HG02938 (cell line): ENCODE results near the gene ENOX1.

Experiments used
- ATAC-seq: cut with Tn5 transposase; IDR thresholded peaks from one replicate; pipeline ENCODE4 v1.9.1; 2021; ENCODE audit warnings: mild to moderate bottlenecking, moderate library complexity; ENCODE audit not compliant: unreplicated experiment

The ENOX1 gene

DNA sequence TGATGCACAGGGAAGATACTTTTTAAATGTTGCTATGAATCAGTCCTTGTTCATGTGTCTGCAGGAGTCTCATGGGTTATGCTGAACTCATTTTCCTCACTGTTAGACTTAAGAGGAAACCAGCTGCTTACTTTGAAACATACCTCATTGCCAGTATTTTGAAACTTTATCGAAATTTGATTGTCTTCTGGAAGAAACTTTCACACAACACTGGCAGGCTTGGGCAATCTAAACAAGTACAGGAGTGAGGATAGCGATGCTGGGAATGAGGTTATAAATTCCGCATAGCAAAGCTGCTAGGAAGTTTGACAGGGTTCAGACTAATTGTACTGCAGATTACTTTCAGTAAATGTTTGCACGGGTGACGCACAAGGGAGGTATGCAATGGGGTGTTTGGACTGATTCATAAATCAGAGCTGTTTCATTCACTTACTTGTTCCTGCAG, 517.7 kb downstream of the ENOX1 start:
- ATAC-seq = no peak

DNA sequence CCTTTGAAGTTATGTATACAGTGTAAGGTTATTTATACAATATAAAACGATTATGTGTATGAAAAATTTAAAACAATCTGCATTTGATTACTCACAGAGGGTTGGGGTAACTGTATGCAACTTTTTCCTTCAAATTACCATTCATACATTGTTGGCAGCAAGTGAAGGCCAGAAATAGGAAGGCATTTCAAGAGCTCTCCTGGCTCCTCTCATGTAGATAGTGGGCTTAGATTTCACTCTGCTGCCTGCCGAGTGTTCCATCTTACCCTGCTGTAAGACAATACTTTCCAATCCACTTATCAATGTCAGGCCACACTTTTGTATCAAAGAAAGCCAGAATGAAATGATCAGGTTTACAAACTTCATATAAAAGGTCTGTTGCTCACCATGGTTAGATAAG, 518.1 kb downstream of the ENOX1 start:
- no peak for ATAC-seq

DNA sequence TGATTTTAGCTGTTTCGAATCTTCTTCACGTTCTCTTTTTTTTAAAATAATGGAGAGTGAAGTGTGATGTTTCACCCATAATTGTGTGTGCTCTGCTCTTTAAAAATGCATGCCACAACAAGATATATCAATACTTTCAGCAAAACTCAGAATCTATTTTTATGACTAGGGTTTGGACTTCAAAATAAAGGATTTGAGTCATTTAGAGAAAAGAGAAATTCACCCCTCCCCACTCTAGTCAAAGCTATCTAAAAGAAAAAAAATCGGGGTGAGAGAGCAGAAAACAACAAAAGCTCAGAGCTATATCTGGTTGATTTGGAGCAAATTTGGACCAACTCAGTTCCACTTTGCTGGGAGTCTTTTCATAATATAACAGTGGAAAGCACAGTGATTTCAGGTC, 518.9 kb downstream of the ENOX1 start:
- ATAC-seq = no peak

DNA sequence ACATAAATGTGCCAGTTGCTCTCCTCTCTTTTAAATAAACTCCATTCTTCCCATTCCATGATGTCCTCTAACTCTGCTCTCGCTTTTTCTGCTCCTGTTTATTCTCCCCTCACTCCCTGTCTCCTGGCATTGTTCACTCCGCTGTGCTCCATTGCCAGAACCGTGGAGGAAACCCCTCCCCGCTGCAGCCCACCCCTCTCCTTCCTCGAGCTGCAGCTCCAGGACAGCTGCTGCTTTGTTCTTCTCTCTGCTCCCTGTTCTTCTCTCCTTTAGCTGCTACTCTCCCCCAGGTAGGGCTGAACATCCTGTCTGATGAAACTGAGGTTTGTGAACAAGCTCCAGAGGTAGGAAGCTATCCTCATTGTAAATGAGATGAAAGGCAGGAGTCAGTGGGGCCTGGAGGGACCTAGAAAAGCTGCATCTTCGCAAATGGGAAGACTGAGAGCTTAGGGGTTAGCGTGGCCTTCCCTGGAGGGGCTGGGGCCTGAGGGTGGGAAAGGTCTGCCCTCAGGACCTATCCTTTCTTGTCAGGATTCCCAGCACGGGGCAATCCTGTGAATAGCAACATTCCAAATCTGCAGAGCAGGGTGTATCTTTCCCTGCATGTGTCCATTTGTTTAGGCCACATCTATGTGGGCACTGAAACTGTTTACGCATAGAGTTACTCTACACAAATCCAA, 519.7 kb downstream of the ENOX1 start:
- ATAC-seq = no peak

DNA sequence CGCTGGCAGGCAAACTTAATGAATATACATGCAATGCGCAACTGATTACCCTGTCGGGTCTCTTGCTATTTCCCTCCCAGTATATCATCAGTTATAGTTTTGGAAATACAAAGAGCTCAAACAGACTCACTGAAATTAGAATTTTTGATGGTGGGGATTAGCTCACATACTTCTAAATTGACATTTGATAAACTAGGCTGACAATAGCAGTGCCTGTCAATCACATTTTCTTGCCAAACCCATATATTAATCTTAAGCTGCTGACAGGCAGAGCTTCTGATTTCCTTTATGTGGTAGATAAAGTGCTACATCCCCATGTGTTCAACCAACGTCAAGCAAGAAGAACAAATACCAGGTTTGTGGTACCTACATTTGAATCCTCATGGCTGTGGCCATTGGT, 521.7 kb downstream of the ENOX1 start:
- ATAC-seq = no peak

DNA sequence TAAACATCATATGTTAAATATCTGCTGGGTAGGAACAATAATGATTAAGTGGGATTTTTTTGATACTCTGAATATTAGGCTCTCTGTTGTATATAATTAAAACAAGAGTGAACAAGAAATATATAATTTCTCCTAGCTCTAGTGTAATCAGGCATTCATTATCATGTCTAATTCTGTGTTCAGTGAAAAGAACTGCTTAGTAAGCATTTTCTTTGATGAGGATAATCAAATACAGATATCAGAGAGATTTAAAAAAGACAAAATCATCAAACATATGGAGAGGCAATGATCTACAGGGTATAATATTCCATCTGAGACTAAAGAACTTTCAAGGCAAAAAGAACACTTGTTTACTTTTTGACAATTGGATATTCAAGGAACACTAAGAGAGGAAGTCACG, 522.3 kb downstream of the ENOX1 start:
- no peak for ATAC-seq

DNA sequence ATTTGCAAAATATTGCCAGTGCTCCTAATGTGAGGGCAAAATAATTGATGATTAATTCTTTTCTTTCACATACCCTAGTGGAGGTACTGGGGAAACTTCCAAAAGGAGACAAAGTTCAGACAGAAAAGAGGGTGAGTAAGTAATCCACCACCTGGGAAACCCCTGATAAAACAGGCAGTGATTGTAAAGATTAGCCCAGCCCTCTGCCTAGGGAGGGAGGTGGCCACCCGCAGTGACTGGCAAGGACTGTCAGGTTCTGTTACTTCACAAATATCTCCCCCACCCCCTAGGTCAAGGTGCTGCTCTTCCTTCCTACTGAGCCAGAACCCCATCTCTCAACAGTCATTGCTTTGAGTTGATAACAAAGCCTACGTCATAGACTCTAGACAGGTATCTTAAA, 523.7 kb downstream of the ENOX1 start:
- no peak for ATAC-seq

DNA sequence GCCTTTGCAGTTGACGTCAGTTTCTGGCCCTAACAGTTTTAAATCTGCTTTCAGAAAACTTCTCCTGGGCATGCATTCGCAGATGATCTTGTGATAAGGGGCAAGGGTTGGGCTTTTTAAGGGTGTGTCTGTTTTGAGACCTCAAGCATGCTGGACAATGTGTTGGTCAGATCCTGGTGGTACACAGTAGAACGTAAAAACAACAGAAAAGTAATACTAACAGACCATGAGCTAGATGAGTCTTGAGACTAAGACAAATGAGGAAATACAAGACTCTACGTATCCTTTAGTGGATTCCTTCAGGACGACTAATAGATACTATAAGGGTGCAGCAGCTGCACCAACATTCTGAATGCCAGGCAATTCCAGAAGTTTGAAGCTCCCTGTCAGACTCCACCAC, 525.8 kb downstream of the ENOX1 start:
- ATAC-seq = no peak

DNA sequence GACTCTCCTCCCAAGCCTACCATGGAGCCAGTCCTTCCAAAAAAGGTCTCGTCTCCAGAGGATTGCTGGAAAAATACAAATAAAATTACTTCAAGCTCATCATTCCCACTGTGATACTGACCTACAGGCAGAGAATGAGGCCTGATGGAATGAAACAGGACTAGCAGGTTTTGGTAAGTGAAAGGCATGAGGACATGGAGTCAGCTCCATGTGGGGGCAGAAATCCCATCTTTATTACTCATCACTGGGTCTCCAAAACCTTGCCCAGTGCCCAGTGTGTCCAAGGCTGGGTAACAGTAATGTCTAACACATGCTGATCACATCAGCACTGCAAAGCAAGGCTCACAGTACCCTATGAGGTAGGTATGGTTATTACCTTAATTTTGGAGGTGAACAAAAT, 528.0 kb downstream of the ENOX1 start:
- no peak for ATAC-seq

DNA sequence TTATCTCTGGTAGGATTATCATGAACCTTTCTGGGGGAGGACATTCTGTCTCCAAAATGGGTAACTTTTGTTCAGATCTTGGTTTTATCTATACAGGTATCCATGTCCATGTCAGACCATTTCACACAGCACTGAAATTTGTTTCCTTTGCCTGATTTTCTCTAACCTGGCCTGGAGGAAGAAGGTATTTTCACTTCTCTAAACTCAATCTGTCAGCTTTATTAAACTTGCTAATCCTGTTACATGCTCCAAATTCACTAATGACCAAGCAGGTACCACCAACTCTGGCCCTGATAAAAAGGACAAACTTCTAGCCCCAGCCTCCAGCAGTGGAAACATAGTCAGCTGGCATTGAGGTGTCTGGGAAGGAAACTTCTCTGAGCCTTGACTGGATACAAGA, 529.0 kb downstream of the ENOX1 start:
- no peak for ATAC-seq

DNA sequence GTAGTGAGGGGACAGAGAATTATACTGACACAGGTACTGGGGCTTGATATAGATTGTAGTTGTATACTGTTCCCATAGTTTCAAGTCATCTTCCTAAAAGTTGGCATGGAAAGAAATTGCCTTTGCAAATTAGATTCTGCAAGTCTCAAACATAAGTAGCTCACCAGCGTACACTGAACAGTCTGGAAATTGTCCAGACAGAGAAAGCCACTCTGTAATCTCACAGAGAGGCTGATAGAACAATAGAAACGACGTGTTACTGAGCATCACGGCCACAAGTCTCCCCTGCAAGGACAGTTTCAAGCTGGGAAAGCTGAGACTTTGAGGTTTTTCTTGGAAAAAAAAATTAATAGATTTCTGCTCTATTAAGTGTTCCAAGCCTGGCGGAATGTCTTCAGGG, 534.8 kb downstream of the ENOX1 start:
- ATAC-seq = no peak

DNA sequence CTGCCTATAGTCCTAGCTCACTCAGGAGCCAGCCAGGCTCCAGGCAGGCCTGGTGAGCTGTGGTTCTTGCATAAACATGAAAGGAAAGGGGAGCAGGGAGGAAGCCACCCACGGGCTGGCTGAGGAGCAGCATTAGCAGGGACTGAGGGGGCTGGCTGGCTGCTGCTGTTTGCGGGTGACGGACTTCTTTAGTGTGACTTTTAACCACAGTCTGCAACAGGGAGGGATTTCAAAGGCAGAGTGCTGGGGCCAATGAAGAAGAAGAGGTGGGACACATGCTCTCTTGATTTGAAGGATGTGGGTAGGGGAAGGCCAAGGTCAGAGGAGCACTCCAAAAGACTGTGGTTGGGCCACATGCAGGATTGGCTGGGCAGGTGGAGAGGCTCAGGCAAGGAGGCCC, 540.4 kb downstream of the ENOX1 start:
- no peak for ATAC-seq

DNA sequence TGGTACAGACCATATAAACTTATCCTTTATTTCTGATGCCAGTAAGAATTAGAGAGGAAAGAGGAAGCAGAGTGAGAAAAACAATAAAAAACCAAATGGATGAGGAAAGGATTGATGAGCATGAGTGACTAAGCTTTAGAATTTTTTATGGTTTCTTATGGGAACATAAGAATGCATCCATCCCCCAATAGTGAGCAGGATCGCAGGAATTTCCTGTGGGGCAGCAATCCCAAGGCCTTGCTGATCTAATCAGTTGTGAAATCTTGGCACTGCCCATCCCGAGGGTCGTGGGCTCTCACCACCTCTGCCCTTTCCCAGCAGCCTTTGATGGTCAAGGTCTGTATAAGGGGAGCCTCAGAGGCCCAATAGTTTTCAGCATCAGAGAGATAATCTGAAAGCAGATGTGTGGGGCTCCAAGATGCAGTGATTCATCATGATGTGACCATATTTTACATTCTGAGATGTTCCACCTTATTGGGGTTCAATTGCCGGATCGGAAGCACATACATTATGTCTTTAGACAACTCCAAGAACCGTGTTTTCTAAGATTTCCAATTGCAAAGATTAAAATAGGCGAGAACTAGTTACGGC, 541.3 kb downstream of the ENOX1 start:
- no peak for ATAC-seq

DNA sequence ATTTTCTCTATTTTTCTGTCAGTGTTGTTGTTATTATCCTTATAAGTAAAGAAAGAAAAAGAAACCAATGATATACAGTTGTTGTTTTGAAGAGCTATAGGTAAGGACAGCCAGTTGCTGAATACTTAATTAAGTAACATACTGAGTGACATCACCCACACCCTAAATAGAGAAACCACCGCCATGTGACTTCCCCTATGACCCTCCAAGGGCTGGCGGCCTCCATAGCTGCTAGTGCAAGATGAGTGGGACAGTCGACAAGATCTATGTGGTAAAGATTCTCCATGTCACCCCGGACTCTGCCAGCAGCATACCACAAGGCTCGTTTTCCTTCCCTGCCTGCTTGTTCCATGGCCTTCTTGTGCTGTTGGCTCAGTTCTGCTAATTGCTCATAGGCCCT, 542.3 kb downstream of the ENOX1 start:
- ATAC-seq = no peak

DNA sequence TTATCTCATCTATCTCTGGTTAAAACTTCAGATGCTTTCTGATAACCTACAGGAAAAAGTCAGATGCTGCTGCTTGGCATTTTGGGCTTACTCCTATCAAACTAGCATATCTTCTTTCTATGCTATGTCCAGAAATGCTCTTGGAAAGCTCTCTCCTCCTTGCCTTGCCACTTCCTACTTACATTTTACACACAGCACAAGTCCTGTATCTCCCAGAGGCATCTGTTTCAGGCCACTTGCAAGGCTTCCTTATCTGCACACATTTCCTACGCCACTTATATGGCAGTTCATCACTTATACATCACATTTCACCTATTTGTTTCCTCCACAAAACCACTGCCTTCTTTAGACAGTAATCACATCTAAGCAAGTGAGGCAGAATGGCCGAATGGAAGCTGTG, 543.1 kb downstream of the ENOX1 start:
- ATAC-seq = no peak

DNA sequence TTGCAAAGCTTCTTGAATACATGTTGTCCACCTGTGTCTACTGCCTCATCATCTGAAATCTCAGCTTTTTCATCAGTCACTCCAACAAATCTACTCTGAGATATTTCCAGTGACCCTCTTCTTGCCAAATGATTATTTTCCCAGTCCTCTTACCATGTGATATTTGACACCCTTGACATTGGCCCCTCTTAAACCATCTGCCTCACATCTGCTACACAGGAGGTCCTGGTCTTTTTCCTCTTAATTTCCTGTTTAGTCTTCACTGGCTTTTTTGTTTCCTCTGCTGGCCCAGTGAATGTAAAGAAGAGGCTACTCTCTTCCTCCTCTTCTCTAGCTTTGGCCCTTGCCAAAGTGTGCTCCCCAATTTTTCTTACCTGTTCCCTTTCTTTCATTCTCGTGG, 544.7 kb downstream of the ENOX1 start:
- ATAC-seq = no peak

DNA sequence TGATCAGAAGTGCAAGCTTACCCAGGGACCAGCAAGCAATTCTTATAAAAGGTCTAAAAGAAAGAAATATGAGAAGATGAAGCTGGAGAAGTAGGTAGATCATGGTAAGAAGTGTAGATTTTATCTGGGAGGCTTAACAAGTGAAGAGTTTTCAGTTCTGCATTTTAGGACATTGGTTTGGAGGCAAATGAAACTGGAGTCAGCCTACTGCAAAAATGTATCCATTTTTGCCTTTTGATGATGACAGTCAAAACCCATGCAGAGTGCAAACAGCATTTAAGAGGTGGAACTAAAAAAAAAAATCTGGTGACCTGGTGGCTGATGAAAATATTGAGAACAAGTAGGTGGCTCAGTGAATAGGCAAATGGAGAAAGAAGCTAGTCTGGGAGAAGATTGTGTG, 546.5 kb downstream of the ENOX1 start:
- peak; percentile 75 for ATAC-seq

DNA sequence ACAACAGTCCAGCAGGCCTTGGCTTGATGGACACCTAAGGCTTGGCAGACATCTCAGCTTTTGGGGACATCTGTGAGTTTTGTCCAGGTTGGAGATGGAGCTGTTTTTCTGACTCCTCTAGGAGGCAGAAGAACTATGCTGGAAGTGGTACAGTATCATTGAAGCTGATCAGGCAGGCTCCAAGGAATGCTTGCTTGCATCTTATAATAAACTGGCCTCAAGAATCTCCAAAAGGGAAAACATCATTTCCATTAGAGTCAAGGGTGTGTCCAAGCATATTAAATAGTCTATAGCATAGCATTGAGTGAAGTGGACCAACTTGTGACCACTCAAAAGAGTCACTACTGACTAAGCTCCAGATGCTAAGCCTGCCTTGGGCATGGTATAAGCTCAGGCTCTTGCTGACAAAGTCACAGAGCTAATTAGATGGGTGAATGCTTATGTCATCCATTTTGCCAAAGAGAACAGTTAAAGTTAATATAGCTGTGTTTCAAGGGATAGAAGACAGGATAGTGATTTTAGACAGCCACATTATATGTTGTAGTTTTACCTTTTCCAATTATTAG, 547.4 kb downstream of the ENOX1 start:
- ATAC-seq = no peak

DNA sequence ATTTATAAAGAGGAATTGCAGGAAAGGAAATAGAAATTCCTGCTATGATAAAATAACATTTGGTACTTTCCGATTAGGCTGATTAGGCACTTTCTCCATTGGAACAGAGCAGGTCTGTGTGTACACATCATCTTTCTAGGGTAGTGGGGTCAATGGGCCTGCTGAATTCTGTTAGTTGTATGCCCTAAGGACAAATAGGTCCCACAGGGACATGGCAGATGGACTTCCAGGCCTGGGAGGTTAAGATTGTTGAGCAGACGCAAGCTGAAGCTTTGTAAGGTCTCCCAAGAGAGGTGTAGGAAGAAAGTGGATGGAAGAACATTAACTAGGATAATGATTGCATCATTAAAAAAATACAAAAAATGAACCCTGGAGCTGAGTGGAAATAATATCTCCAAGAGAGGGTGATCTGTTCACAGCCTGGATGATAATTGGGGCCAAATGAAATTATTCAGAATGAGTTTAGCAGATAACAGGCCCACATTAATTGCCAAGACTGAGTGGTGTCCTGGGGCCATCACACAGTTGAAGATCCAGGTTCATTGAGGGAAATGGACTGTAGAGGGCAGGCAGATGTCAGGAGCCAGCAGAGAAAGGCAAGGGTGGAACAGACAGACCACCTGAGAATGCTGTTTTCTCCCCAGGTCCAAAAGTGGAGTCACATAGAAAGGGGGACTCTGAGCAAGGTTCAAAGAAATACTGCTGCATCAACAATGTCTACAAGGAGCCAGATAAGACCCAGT, 548.3 kb downstream of the ENOX1 start:
- no peak for ATAC-seq

DNA sequence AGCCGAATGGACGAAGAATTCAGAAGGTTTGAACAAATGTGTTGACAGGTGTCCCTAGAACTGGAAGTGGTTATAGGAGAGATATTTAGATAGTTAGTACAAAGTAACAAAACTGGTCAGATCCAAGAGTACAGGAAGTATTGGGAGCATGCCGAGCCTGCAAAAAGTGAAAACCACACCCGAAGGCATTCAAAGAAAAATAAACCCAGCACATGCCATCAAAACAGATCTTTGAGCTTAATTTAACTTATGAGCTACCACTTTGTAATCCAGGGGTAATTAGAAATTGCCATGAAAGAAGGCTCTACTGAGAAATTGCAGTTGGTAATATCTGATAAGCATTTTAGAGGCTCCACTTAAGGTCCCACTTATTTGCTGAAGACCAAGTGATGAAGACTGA, 549.2 kb downstream of the ENOX1 start:
- no peak for ATAC-seq

DNA sequence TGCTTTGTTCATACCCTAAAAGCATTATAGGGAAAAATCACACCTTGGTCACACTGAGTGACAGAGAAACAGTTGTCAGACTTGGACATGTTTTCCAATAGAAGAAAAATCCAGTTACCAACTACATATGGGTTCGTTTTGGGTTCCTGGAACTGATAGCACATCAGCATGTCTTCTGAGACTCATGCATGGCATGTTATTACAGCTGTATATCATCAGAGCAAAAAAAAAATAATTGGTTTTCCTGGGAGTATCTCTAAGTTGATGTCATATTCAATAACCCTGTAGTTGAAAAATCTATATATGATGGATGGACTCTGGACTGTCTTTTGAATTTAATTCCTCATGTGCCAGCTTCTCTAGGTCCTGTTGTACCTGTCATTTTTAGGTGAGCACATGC, 551.7 kb downstream of the ENOX1 start:
- no peak for ATAC-seq

DNA sequence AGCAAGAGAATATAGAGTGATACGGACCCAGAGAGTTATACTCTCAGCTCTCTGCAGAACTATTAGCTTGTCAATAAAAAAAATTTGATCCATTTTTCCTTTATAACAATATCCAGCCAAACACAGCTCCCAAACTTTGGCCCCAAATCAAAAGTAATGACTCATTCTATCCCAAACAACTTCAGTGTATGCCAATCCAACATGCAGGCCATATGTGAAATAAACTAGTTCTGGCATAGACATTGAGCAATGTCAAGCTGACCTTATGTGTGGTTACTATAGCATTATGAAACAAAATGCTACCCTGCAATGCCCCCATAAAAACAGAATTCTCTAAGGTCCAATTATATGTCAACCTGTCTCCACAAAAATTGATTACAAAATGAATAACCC, 553.9 kb downstream of the ENOX1 start:
- ATAC-seq = no peak
